Putamen (tissue), 1 donor: ENCODE measurements around the gene GAL.

ENCODE experiments used
- DNase-seq: peaks from one replicate; pipeline ENCODE4 v3.0.0-alpha.2; 2016; ENCODE audit warnings: low spot score

Gene GAL

GRCh38 chr11:68710409-68710808, 26.1 kb downstream of the GAL start:
- no peak for DNase-seq

GRCh38 chr11:68711114-68711513, 26.8 kb downstream of the GAL start:
- DNase-seq = no peak

DNA sequence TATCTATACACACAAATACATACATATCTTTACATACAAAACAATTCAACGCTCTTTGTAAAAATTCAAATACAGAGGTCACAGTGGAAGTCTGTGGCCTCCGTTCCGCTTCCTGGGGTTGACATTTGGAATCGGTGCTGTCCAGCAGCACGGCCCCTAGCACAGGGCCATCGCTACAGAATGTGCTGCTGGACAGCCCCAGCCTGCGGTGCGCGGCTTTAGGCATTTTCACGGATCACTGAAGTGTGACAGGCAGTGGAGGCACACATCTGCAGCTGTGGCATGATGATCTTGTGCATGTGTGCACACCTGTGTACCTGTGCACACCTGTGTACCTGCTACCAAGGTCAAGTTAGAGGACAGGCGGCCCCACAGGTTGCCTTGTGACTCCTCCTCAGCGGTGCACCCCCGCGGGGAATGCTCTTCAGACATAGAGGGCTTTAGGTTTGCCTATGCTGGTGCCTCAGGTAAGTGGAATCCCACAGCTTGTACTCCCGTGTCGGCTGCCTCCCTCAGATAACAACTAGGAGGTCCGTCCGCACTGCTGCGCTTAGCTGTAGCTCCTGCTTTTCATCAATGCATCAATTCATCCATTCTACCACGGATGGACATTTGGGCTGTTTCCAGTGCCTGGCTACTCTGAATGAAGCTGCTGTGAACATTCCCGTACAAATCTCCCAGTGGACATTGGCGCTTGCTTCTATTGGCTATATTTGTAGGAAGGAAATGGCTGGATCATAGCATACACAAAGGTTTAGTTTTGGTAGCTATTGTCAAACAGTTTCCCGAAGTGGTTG, 29.9 kb downstream of the GAL start:
- DNase-seq = peak; percentile 3

GRCh38 chr11:68715456-68716122, 31.2 kb downstream of the GAL start:
- no peak for DNase-seq

DNA sequence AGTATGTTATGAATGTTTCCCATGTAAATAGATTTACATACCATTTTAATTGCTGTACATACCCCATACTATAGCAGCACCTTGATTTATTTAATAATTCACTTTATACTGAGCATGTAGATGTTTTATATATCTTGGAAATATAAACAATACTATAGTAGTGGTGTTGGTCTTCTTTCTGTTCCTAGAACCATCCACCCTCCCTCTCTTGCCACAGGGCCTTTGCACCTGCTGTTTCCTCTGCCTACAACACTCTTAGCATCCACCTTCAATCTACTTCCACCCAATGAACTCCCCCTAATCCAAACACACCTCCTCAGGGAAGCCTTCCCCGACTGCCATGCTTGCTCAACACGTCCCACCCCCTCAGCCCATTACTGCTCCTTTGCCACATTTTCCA, 36.7 kb downstream of the GAL start:
- DNase-seq = no peak

DNA sequence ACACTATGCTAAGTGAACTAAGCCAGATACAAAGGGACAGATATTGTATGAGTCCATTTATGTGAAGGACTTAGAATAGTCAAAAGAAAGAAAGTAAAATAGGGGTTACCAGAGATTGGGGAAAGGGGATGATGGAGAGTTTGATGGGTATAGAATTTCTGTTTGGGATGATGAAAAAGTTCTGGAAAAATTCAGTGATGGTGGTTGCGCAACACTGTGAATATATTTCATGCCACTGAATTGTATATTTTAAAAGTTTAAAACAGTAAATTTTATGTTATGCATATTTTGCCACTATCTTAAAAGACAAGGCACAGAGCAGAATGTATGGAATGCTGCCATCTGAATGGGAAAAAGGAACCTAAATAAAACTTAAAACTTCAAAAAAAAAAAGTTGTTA, 37.8 kb downstream of the GAL start:
- no peak for DNase-seq

DNA sequence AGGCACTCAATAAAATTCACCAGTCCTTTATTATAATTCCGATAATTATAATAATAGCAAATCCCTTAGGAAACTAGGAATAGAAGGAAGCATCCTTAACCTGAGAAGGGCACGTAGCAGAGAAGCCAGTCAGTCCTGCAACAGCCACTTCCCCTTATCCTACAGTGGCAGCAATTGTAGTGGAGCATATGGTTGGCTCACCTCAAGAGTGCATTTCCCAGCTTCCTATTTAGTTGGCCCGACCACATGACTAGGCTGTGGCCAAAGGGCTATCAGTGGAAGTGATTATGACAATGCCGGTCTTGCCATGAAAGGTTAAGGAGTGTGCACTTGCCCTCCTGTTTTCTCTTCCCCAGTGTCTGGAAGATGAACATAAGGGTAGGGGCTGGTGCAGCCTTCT, 39.9 kb downstream of the GAL start:
- DNase-seq = no peak

GRCh38 chr11:68727783-68728182, 43.4 kb downstream of the GAL start:
- no peak for DNase-seq

- no peak for DNase-seq
These were observed 49.8 kb downstream of the GAL start for GRCh38 chr11:68734111-68734510.

DNA sequence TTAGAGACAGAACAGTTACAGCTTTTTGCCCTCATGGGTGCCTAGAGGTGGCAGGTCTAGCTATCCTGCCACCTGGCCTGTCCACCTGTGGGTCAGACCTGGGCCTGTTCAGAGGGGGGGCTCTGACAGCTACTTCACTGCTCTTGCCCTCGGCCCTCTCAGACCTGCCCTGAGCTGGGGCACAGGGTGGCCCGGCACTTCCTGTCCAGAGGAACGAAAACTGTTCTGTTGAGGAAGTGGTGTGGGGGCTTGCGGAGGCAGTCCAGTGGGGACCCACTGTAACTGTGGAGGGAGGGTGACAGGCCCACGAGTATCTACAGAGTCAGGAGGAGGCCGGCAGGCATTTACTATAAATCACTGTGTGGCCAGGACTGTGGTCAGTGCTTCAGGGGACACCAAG, 50.8 kb downstream of the GAL start:
- DNase-seq = no peak

- no peak for DNase-seq
These were observed 51.3 kb downstream of the GAL start for GRCh38 chr11:68735646-68736045.
